ENCODE results near the gene TLE5. TPM values are rescaled to one million over a fixed set of nuclear protein-coding genes. Genes with fewer than 3 reads are reported as not detected.
"Not testable (repeated sequence)": the region's sequence is repeated elsewhere in the genome, so short reads cannot be mapped to it uniquely, and the experiment has no call there.

TLE5 gene
- polyA plus RNA-seq, 4 donors: 445 to 526 (median 488) TPM

- DNase-seq (ENCODE audit: low read depth in 4 of 4, low spot score in 3 of 4): no peak
Observed at GRCh38 chr19:3096902-3097326, 34.6 kb upstream of the TLE5 start.

DNA sequence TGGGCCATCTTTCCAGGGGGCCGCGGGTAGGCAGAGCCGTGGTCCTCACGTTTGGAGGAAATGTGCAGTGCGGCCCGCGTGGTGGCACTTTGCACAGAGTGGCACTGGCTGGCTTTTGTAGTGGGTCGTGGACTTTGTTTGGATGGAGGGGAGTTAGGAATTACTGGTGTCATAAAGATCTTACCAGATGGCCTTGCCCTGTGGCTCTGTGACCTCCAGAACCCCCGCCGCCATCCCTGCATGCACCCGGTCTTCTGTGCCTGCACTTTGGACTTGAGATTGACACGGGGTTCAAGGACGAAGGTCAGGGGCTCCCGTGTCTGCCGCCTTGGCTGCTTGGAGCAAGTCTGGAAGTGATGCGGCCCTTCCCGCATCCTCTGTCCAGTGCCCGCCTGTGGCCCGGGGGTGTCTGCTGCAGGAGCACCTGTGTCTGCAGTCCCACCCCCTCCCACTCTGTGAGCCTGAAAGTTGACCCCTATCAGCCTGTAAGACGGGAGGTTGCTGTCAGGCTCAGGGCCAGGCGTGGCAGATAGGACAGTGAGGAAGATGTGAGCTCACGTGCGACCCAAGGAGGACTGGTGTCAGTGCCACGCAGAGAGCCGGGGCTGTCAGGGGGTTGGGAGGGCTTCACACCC is 34.1 kb upstream of the TLE5 start:
- no peak for DNase-seq (ENCODE audit: low read depth in 4 of 4, low spot score in 3 of 4)

GRCh38 chr19:3095441-3096191 is 33.3 kb upstream of the TLE5 start:
- DNase-seq (ENCODE audit: low read depth in 4 of 4, low spot score in 3 of 4): no peak

- DNase-seq (ENCODE audit: low read depth in 4 of 4, low spot score in 3 of 4): no peak
Observed at GRCh38 chr19:3094601-3095440, 32.5 kb upstream of the TLE5 start.

- not testable (repeated sequence) for DNase-seq (ENCODE audit: low read depth in 4 of 4, low spot score in 3 of 4)
Observed at GRCh38 chr19:3089299-3089855, 27.1 kb upstream of the TLE5 start.

- no peak for DNase-seq (ENCODE audit: low read depth in 4 of 4, low spot score in 3 of 4)
Observed at GRCh38 chr19:3087769-3088168, 25.5 kb upstream of the TLE5 start.

- DNase-seq (ENCODE audit: low read depth in 4 of 4, low spot score in 3 of 4): no peak
Observed at GRCh38 chr19:3084943-3085342, 22.6 kb upstream of the TLE5 start.

- no peak for DNase-seq (ENCODE audit: low read depth in 4 of 4, low spot score in 3 of 4)
Observed at GRCh38 chr19:3083964-3084363, 21.7 kb upstream of the TLE5 start.

GRCh38 chr19:3082331-3082730 is 20.0 kb upstream of the TLE5 start:
- no peak for DNase-seq (ENCODE audit: low read depth in 4 of 4, low spot score in 3 of 4)

- no peak for DNase-seq (ENCODE audit: low read depth in 4 of 4, low spot score in 3 of 4)
Observed at GRCh38 chr19:3080286-3080685, 18.0 kb upstream of the TLE5 start.

DNA sequence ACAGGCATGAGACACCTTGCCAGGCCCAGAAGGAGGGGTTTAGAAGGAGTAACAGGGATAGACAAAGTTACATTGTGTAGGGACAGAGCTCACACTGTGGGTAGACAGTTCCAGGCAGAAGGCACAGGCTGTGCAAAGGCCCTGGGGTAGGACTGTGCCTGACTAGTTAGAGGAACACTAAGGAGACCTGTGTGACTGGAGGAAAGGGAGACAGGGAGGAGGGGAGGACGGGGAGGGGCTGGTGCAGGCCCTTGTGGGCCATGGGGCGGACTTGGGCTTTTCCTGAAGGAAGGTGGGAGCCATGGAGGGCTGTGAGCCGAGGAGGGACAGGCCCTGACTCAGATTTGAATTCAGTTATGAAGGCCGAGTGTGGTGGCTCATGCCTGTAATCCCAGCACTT is 17.3 kb upstream of the TLE5 start:
- no peak for DNase-seq (ENCODE audit: low read depth in 4 of 4, low spot score in 3 of 4)

- DNase-seq (ENCODE audit: low read depth in 4 of 4, low spot score in 3 of 4): no peak
Observed at GRCh38 chr19:3075605-3076431, 13.5 kb upstream of the TLE5 start.

DNA sequence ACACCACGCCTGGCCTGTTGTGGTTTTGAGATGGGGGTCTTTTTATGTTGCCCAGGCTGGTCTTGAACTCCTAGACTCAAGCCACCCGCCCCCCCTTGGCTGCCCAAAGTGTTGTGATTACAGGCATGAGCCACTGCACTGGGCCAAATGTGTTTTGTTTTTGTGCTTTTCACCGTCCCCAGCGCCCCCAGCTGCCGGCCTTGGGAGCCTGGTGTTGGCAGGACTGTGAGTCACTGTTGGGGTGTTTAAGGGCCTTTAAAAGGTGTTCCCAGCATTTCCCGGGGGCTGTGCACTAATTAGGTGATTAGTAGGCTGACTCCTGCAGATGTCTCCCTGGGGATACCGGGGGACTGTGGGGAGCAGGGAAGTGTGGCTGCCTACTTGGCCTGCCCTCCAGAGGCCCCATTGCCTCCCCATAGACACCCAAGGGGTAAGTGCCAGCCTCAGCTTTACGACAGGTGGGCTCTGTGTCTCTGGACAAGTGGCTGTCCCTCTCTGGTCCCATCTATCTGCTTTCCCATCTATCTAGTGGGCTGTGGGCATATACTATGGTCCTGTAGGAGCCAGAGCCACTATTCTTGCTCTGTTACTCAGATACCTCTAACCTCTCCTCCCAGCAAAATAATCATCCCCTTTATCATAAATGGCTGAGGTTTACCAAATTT is 11.8 kb upstream of the TLE5 start:
- DNase-seq (ENCODE audit: low read depth in 4 of 4, low spot score in 3 of 4): no peak

- peak; percentile 68 to 87 (median 77) for DNase-seq (ENCODE audit: low read depth in 4 of 4, low spot score in 3 of 4)
Observed at GRCh38 chr19:3073159-3073563, 10.9 kb upstream of the TLE5 start.

- no peak for DNase-seq (ENCODE audit: low read depth in 4 of 4, low spot score in 3 of 4)
Observed at GRCh38 chr19:3071768-3072167, 9.5 kb upstream of the TLE5 start.

DNA sequence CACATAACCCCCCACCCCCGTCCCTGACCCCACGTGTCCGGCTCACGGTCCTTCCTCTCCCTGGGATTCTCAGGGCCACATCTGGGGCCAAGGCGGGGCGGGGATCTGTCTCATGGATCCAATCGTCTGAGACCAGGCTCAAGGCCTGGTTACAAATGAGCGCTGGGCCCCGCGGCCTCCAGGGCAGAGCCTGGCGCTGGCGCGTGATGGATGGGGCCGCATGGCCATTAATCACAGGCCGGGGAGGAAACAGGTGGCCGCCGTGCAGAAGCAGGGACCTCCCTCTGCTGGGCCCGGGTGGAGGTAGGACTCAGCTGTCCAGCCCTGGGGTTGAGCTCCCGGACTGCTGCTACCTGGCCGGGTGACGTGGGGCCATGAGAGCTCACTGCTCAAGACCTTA is 5.8 kb upstream of the TLE5 start:
- peak in 1 of 4 donors; percentile 66 for DNase-seq (ENCODE audit: low read depth in 4 of 4, low spot score in 3 of 4)

- no peak for DNase-seq (ENCODE audit: low read depth in 4 of 4, low spot score in 3 of 4)
Observed at GRCh38 chr19:3067563-3067962, 5.3 kb upstream of the TLE5 start.

DNA sequence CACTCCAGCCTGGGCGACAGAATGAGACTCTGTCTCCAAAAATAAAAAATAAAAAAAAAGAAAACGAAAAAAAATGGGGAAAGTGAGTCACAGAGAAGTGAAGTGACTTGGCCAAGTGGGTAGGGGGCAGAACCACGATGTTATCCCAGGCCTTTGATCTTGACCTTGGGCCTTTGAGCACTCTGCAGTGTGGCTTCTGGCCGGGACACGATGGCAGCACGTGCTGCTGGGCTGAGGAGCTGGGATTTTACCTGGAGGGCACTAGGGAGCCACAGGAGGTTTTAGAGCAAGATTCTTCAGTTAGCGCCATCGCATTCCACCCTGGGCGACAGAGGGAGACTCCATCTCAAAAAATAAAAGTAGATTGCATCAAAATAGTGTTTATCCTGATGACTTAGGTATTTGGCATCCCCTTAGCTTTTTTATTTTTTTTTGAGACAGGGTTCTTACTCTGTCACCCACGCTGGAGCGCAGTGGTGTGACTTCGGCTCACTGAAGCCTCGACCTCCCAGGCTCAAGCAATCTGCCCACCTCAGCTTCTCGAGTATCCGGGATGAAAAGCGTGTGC is 4.3 kb upstream of the TLE5 start:
- DNase-seq (ENCODE audit: low read depth in 4 of 4, low spot score in 3 of 4): no peak

DNA sequence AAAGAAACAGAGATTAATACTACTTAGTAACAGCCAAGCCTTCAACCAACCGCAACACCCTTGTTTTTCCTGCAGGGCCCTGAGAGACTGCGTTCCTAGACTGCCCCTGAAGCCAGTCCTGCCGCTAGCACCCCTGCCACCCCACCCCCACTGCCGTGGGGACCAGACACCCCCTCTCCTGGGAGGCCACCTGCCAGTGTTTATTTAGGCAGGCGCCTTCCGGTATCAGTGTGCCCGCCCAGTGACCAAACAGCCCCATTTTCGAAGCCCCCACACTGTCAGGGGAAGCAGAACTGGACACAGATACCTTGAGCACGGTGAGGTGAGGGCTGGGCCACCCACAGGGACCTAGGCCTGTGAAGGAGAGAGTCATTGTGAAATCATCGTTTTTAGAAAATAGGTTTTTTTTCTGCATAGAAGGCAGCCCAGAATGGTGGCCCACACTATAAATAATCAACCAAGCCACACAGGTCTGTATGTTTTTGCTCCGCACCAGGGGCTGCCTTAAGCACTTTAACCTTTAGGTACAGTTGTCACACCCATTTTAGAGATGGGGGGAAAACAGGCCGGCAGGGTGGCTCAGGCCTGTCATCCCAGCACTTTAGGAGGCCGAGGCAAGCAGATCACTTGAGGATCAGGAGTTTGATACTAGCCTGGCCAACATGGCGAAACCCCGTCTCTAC is 3.5 kb upstream of the TLE5 start:
- no peak for DNase-seq (ENCODE audit: low read depth in 4 of 4, low spot score in 3 of 4)

Measured in right renal pelvis (tissue), 4 donors.